Liver (tissue), 3 donors: ENCODE results near the gene TNFRSF13B.
"Not testable (repeated sequence)": the region's sequence is repeated elsewhere in the genome, so short reads cannot be mapped to it uniquely, and the experiment has no call there.

Source experiments
- ATF3 ChIP-seq: IDR thresholded peaks from 2 replicates; pipeline ENCODE4 v1.6.1; 2016; ENCODE audit warnings: antibody characterized with exemption
- CTCF ChIP-seq: fragments of 150-350 bp; IDR thresholded peaks from 2 replicates; pipeline ENCODE4 v1.5.1; 2017; ENCODE audit warnings: improper control_type of control experiment, low read depth, low read length; ENCODE audit not compliant: missing input control
- EGR1 ChIP-seq, 2 donors: IDR thresholded peaks; 2 replicates each; pipeline ENCODE4 v1.6.1; 2016 to 2018; ENCODE audit warnings: antibody characterized with exemption in 2 of 2, low read depth in 2 of 2
- FOXA1 ChIP-seq: IDR thresholded peaks from 2 replicates; pipeline ENCODE4 v1.6.1; 2016; ENCODE audit warnings: antibody characterized with exemption
- GABPA ChIP-seq, 2 donors: IDR thresholded peaks in 1 of 2; conservative IDR thresholded peaks in 1 of 2; 2 replicates each; pipeline ENCODE4 v1.6.1; 2016; ENCODE audit warnings: antibody characterized with exemption in 2 of 2, mild to moderate bottlenecking in 1 of 2, moderate library complexity in 1 of 2
- HNF4A ChIP-seq, 2 donors: conservative IDR thresholded peaks; 2 replicates each; pipeline ENCODE4 v1.6.1; 2016; ENCODE audit warnings: antibody characterized with exemption in 2 of 2, mild to moderate bottlenecking in 2 of 2
- HNF4G ChIP-seq: IDR thresholded peaks from 2 replicates; pipeline ENCODE4 v1.6.1; 2016; ENCODE audit warnings: antibody characterized with exemption
- JUND ChIP-seq, 2 donors: IDR thresholded peaks; 2 replicates each; pipeline ENCODE4 v1.6.1; 2016; ENCODE audit warnings: antibody characterized with exemption in 2 of 2
- MAX ChIP-seq: IDR thresholded peaks from 2 replicates; pipeline ENCODE4 v1.6.1; 2016; ENCODE audit warnings: antibody characterized with exemption
- RAD21 ChIP-seq, 2 donors: IDR thresholded peaks; 2 replicates each; pipeline ENCODE4 v1.6.1; 2016; ENCODE audit warnings: antibody characterized with exemption in 2 of 2, mild to moderate bottlenecking in 2 of 2
- REST ChIP-seq: IDR thresholded peaks from 2 replicates; pipeline ENCODE4 v1.6.1; 2016; ENCODE audit warnings: antibody characterized with exemption, mild to moderate bottlenecking
- SP1 ChIP-seq: IDR thresholded peaks from 2 replicates; pipeline ENCODE4 v1.6.1; 2018; ENCODE audit warnings: antibody characterized with exemption, mild to moderate bottlenecking
- YY1 ChIP-seq: IDR thresholded peaks from 2 replicates; pipeline ENCODE4 v1.6.1; 2016; ENCODE audit warnings: antibody characterized with exemption, mild to moderate bottlenecking
- ZBTB33 ChIP-seq: IDR thresholded peaks from 2 replicates; pipeline ENCODE4 v1.6.1; 2016; ENCODE audit warnings: antibody characterized with exemption
- donor health status: healthy.
- donor health status: healthy.

- TF ChIP-seq CTCF; HNF4G; GABPA (IDR thresholded peaks at IDR 0.05 in 1 of 2, conservative IDR thresholded peaks at IDR 0.05 in 1 of 2); REST; RAD21 (IDR thresholded peaks at IDR 0.05); ZBTB33; JUND (IDR thresholded peaks at IDR 0.05); MAX; SP1; HNF4A (conservative IDR thresholded peaks at IDR 0.05); ATF3; YY1; FOXA1; EGR1 (IDR thresholded peaks at IDR 0.05; ENCODE audit: low read depth in 2 of 2): not testable (repeated sequence)
Measured at GRCh38 chr17:17002731-17003715, 31.1 kb upstream of the TNFRSF13B start.
